Stimulated activated CD8-positive, alpha-beta memory T cell treated with anti-CD3 and anti-CD28 coated beads, Interleukin-12 subunit alpha, Interleukin-12 subunit beta, amount 100 ng/mL, for 4 hours (primary cell): ENCODE data around the gene CDKN2B-AS1.

Experiments used
- DNase-seq: peaks from one replicate; pipeline ENCODE4 v3.0.0-alpha.2; 2020; ENCODE audit warnings: low read depth

CDKN2B-AS1 gene

DNA sequence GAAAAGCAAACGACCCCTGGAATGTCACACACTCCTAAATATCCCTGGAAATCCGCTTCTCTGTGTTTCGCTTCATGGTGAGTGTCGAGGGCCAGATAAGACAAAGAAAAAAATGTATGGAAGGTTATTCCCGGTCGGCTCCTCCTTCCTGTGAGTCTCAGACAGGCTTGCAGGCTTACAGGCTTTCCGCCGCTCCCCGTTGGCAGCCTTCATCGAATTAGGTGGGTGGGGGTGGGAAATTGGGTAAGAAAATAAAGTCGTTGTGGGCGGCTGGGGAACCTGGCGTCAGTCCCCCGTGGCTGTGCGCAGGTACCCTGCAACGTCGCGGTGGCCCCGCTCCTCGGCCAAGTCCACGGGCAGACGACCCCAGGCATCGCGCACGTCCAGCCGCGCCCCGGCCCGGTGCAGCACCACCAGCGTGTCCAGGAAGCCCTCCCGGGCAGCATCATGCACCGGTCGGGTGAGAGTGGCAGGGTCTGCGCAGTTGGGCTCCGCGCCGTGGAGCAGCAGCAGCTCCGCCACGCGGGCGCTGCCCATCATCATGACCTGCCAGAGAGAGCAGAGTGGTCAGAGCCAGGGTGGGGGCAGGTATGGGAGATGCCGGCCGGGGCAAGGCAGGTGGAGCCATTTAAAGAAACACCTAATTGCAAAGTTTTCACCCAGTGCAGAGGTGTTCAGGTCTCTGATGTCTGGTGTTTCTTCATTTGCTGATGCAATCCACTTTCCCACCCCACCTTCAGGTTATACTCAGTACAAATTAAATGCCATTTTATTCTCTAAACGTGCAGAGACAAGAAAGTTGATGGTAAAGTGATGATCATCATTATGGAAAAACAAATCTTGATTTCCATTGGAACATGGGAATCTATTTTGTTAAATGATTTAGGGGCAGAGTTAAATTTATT, 11.4 kb downstream of the CDKN2B-AS1 start:
- DNase-seq, result no peak

DNA sequence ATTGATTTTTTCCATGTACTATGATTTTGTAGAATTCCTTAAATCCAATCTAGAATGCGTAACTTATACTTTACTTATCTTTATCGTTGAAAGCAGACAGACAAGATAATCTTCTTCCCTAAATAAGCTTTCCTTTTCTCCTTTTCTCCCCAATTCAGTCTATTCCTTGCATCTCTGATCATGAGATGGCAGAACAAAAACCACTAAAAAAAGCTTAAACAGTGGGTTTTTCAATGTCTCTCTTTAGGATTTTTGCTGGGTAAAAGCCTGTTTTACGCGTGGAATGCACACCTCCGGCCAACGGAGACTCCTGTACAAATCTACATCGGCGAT, 13.8 kb downstream of the CDKN2B-AS1 start:
- DNase-seq, result no peak

DNA sequence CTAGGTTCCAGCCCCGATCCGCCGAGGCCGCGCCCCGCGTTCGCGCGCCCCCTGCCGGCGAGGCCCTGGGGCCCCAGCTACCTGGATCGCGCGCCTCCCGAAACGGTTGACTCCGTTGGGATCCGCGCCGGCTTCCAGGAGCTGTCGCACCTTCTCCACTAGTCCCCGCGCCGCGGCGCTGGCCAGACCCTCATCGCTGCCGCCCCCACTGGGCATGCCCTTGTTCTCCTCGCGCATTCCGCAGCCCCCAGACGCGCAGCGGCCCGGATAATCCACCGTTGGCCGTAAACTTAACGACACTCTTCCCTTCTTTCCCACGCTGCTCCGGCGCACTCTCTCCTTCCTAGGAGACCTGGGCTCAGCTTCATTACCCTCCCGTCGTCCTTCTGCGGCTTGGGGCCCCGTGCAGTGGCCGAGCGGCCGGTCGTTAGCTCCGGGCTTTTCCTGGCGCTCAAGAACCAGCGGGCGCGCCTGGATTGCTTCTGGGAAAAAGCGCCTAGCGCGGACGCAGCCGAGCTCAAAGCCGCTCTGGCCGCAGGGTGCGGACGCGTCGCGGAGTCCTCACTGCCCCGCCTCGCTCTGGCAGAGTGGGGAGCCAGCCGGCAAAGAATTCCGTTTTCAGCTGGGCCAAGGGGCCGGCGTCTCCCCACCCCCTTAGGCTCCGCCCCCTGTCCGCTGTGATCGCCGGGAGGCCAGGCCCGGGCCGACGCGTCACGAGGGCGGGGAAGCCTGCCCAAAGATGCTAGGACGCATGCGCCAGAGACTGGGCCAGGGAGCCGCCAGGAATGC, 14.3 kb downstream of the CDKN2B-AS1 start, which contains the start of gene CDKN2B:
Gene CDKN2B, minus strand, starts transcription at position 589 of the 789 bp plus-strand sequence. Its CDS starts 352 bp downstream, at position 237.
- peak; percentile 42 for DNase-seq

GRCh38 chr9:22009506-22009867, 14.9 kb downstream of the CDKN2B-AS1 start:
- no peak for DNase-seq

- DNase-seq, result no peak
These were observed 16.5 kb downstream of the CDKN2B-AS1 start for GRCh38 chr9:22010866-22011625.

GRCh38 chr9:22022396-22022795, 27.8 kb downstream of the CDKN2B-AS1 start:
- DNase-seq, result no peak

GRCh38 chr9:22026696-22027095, 32.1 kb downstream of the CDKN2B-AS1 start:
- no peak for DNase-seq

GRCh38 chr9:22028394-22028793, 33.8 kb downstream of the CDKN2B-AS1 start:
- DNase-seq, result no peak

- DNase-seq, result no peak
These were observed 34.6 kb downstream of the CDKN2B-AS1 start for GRCh38 chr9:22029231-22029630.

- no peak for DNase-seq
These were observed 35.6 kb downstream of the CDKN2B-AS1 start for GRCh38 chr9:22030101-22030598.

DNA sequence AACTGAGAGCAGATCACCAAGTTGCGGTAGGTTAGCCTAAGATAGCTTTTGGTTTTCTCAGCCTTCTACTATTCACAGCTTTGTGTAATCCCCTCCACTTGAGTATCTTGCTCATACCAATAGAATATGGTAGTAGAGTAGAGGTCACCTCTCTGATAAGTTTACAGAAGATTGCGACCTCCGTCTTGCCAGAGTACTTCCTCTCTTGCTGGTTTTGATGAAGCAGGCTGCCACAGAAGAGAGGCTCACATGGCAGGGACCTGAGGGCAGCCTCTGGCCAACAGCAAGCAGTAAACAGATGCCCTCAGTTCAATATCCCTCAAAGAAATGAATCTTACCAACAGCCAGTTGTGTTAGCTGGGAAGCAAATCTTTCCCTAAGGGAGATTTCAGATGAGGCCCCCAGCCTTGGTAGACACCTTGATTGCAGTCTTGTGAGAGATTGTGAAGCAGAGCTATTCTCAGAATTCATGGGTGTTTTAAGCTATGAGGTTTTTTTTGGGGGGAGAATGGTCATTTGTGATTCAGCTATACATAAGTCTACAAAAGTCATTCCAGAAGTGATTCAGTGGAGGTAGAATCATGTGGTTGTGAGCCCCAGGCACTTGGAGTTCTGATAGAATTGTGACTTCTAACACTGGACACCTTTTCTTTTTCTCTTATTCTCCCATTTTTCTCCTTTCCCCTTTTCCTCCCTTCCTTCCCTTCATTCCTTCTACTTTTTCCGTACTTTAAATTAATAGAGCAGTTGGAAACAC, 37.2 kb downstream of the CDKN2B-AS1 start:
- DNase-seq, result no peak

- no peak for DNase-seq
These were observed 38.5 kb downstream of the CDKN2B-AS1 start for GRCh38 chr9:22033012-22033630.

DNA sequence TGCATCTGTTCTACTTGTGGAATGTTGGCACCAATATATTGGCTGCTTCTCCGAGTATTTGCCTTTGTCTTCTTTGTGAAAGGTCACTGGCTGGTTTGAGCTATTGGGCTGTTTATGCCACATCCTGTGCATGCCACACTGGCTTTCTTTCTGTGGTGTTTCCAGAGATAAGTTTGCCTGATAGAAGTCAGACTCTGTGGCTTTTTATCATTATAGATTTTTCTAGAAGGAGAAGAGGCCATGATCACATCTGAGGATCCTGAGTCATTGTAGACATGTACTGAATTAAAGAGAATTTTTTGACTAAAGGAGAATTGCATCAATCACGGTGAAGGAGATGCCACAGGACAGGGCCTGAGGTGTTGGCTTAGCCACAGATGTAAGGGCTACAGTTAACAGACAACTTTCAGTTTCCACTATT, 41.0 kb downstream of the CDKN2B-AS1 start:
- no peak for DNase-seq

- no peak for DNase-seq
These were observed 42.5 kb downstream of the CDKN2B-AS1 start for GRCh38 chr9:22036866-22037626.

DNA sequence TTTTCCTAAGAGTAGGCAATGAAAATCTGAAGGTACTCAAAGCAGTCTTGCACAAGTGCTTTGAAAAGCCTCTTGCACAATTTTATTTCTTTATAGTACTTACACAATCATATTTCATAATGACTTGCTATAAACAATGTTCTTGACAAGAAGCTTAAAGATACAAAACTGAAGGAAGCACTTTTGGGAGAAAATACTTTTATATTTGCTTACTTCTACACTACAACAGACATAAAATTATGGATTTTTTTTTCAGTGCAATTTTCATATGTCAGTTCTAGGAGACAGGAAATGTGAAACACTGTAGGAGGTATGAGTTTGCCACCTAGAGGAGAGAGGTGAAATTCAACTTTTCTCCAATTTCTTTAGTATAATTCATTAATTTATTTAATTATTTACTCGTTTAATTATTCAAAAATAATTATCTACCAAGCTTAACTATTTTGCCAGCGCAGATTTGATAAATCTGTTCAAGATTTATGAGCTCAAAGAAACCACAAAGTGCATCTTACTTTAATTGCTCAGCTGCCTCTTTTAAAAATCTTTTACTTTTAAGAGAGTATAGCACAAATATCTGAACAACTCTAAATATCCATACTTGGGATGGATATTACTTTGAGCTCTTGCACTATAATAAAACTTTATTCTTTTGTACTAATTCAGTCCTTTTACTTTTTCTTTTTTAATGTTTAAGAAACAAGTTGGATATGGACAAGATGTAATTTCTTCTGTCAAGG, 43.5 kb downstream of the CDKN2B-AS1 start:
- no peak for DNase-seq

- DNase-seq, result no peak
These were observed 44.7 kb downstream of the CDKN2B-AS1 start for GRCh38 chr9:22039258-22039657.

DNA sequence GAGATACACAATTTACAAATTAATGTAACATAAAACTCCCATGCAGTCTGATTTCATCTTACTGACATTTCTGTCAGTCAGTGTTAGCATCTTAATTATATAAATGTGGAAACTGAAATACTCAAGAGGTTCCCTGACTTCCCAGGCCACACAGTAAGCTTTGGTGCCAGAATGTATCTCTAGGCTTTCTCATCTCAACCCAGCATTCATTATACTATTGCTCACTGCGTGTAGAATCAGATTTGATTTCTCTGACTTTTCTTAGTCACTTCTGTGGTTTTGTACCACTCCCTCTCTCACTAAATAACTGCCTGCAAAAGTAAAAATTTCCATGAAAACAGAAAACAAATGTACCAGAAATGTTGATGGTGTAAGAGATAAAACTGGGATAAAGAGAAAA, 46.2 kb downstream of the CDKN2B-AS1 start:
- DNase-seq, result no peak

- no peak for DNase-seq
These were observed 46.8 kb downstream of the CDKN2B-AS1 start for GRCh38 chr9:22041344-22041743.

- no peak for DNase-seq
These were observed 47.2 kb downstream of the CDKN2B-AS1 start for GRCh38 chr9:22041775-22042174.

GRCh38 chr9:22043928-22044327, 49.3 kb downstream of the CDKN2B-AS1 start:
- no peak for DNase-seq
